Cardiac muscle cell (in vitro differentiated cells and primary cell): ENCODE results near the gene CZIB. TPM values are rescaled to one million over a fixed set of nuclear protein-coding genes. Genes with fewer than 3 reads are reported as not detected.

ENCODE experiments used
- DNase-seq, 2 donors: peaks; one replicate each; pipeline versions ENCODE4 v3.0.0 to v3.0.0-alpha.2; 2010 to 2017; ENCODE audit warnings: low read depth in 1 of 2, low spot score in 1 of 2
- H3K27ac ChIP-seq: fragments of 200-600 bp; sonication (generic); 2 replicates; pipeline ENCODE4 v1.5.1; 2016
- H3K27me3 ChIP-seq: fragments of 200-600 bp; sonication (generic); 2 replicates; pipeline ENCODE4 v1.6.0; 2016; ENCODE audit warnings: control low read depth
- H3K36me3 ChIP-seq: fragments of 200-600 bp; sonication (generic); 2 replicates; pipeline ENCODE4 v1.5.1; 2016; ENCODE audit warnings: control low read depth
- H3K4me1 ChIP-seq: fragments of 200-600 bp; sonication (generic); 2 replicates; pipeline ENCODE4 v1.8.1; 2017; ENCODE audit warnings: low read depth, mild to moderate bottlenecking, mixed run types
- H3K4me3 ChIP-seq: fragments of 200-600 bp; sonication (generic); 2 replicates; pipeline ENCODE4 v1.5.1; 2016; ENCODE audit warnings: mild to moderate bottlenecking
- H3K9me3 ChIP-seq: fragments of 200-600 bp; sonication (generic); 2 replicates; pipeline ENCODE4 v1.5.1; 2017; ENCODE audit warnings: low read depth, mild to moderate bottlenecking, control low read depth
- CTCF ChIP-seq: IDR thresholded peaks from 2 replicates; pipeline ENCODE4 v1.5.1; 2012; ENCODE audit warnings: low read depth, mild to moderate bottlenecking, low read length
- polyA plus RNA-seq: library from polyadenylated mRNA; unstranded; fragments of >200 nt; fragmentation: Nextera tagmentation; extraction: Ambion mirVana; gene quantifications from 2 replicates; pipeline ENCODE4 v1.2.1, GENCODE V29; 2016
- total RNA-seq: library from RNA; depleted of rRNA; stranded (reverse); fragments of >200 nt; gene quantifications from 2 replicates; pipeline ENCODE4 v1.2.3, GENCODE V29; 2016

Gene CZIB
- total and polyA plus RNA-seq, 2 experiments from 2014 or later: 62.2 to 83.7 TPM

- Histone ChIP-seq H3K36me3 (no peaks in the 10 kb centered on the region), H3K27me3 (no peaks in the 10 kb centered on the region), H3K9me3 (no peaks in the 10 kb centered on the region), H3K27ac (no peak overlapping the region), H3K4me3 (no peak overlapping the region), H3K4me1 (peaks cover 20% of the 10 kb centered on the region)
- no peak for DNase-seq
- no peak for TF ChIP-seq CTCF
Observed at GRCh38 chr1:53195246-53196016, 25.0 kb downstream of the CZIB start.

DNA sequence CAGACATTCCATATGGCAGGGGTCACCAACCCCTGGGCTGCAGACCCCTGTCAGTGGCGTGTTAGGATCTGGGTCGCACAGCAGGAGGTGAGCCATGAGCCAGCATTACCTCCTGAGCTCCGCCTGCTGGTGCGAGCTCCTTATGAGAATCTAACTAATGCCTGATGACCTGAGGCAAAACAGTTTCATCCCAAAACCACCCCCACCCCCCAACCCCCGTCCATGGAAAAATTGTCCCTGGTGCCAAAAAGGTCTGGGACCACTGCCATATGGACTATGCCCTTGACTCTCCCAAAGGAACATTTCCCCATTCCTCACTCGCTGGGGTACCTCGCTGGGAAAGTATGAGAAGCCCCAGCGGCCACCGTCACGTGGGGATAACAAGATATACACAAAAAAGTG, 30.2 kb downstream of the CZIB start:
- no peak for DNase-seq
- no peaks in the 10 kb centered on the region for H3K36me3 ChIP-seq

DNA sequence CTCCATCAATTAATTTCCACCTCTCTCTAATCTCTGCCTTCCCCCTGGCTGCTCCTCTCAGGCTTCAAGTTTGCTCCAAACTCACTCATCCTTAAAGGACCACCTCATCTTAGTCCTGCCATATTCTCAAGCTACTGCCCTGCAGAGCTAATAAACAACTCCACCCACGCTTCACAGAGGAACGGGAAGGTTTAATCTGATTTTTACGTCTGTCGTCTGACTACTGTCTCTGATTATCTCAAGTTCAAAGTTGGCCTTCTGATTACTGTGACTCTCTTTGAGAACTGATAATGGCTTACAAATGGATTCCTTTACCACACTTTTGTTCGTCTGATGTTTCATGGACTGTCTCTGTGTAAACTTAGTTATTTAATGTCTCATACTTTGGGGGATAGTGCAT, 31.4 kb downstream of the CZIB start:
- H3K4me1 ChIP-seq: no peaks in the 10 kb centered on the region
- no peak for TF ChIP-seq CTCF
- H3K27me3 ChIP-seq: no peaks in the 10 kb centered on the region
- H3K27ac ChIP-seq: no peak overlapping the region
- no peak for DNase-seq
- H3K36me3 ChIP-seq: no peaks in the 10 kb centered on the region
- H3K4me3 ChIP-seq: no peak overlapping the region
- no peaks in the 10 kb centered on the region for H3K9me3 ChIP-seq

More for the DNA sequence above, 30.2 kb downstream of the CZIB start:
- Histone ChIP-seq H3K4me1 (no peaks in the 10 kb centered on the region), H3K27ac (no peak overlapping the region), H3K9me3 (no peaks in the 10 kb centered on the region), H3K27me3 (no peaks in the 10 kb centered on the region), H3K4me3 (no peak overlapping the region)
- no peak for TF ChIP-seq CTCF

DNA sequence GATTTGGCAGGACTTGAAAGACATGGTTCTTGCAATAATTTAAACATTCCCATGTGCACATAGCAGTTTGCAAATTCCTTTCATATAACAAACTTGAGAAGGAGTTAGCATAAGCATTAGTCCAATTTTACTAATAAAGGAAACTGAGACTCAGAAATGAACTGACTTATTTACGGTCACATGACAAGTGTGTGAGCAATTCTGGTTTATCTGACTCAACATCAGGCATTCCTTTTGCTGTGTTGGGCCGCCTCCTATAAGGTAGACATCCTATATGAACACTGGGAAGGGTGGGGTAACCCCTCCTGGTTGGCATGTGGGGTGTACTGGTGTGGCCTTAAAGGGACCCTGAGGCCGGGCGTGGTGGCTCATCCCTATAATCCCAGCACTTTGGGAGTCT, 32.3 kb downstream of the CZIB start:
- Histone ChIP-seq H3K27ac (no peak overlapping the region), H3K4me3 (no peak overlapping the region), H3K27me3 (no peaks in the 10 kb centered on the region), H3K36me3 (no peaks in the 10 kb centered on the region), H3K4me1 (no peaks in the 10 kb centered on the region), H3K9me3 (no peaks in the 10 kb centered on the region)
- no peak for TF ChIP-seq CTCF
- DNase-seq: no peak

DNA sequence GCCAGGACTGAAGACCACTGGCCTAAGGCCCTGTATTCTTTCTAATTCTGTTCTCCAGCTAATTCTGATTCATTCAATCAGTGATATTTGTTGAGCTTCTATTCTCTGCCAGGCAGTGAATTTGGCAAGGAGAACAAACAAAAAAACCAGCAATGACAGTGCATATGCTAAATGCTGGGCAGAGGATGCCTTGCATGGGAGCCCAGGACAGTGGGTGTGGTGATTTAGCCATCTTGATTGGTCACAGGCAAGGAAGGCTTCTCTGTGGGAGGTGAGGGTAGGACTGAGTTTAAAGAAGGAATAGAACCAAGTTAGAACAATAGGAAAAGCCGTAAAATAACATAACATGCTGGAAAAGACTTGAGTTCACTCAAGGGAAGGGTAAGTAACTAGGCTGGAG, 33.0 kb downstream of the CZIB start:
- H3K4me3 ChIP-seq: no peak overlapping the region
- no peak for DNase-seq
- TF ChIP-seq CTCF: no peak
- H3K36me3 ChIP-seq: no peaks in the 10 kb centered on the region
- H3K4me1 ChIP-seq: no peaks in the 10 kb centered on the region
- no peaks in the 10 kb centered on the region for H3K9me3 ChIP-seq
- no peak overlapping the region for H3K27ac ChIP-seq
- H3K27me3 ChIP-seq: no peaks in the 10 kb centered on the region
